Neuronal stem cell (in vitro differentiated cells): ENCODE results near the gene DNLZ.

ENCODE experiments used
- DNase-seq: peaks from one replicate; pipeline ENCODE4 v3.0.0-alpha.2; 2013; ENCODE audit warnings: low spot score
- H2AFZ ChIP-seq: one replicate; pipeline ENCODE4 v1.6.1; 2013; ENCODE audit warnings: mild to moderate bottlenecking, low read length, inconsistent platforms
- H2AK5ac ChIP-seq: 2 replicates; pipeline ENCODE4 v1.6.1; 2013; ENCODE audit warnings: low read depth, mild to moderate bottlenecking, inconsistent platforms, low read length, moderate library complexity, mixed read lengths
- H2BK120ac ChIP-seq: 2 replicates; pipeline ENCODE4 v1.6.1; 2013; ENCODE audit warnings: low read depth, mild to moderate bottlenecking, inconsistent platforms, low read length, moderate library complexity, mixed read lengths
- H2BK12ac ChIP-seq: one replicate; pipeline ENCODE4 v1.6.1; 2013; ENCODE audit warnings: low read length, inconsistent platforms
- H2BK15ac ChIP-seq: 2 replicates; pipeline ENCODE4 v1.6.1; 2013; ENCODE audit warnings: mild to moderate bottlenecking, low read length, inconsistent platforms, mixed read lengths
- H2BK5ac ChIP-seq: one replicate; pipeline ENCODE4 v1.6.1; 2013; ENCODE audit warnings: inconsistent platforms, mild to moderate bottlenecking, low read length, moderate library complexity
- H3K14ac ChIP-seq: one replicate; pipeline ENCODE4 v1.6.1; 2013; ENCODE audit warnings: low read length, inconsistent platforms
- H3K18ac ChIP-seq: 2 replicates; pipeline ENCODE4 v1.6.1; 2013; ENCODE audit warnings: low read length, inconsistent platforms
- H3K23ac ChIP-seq: 2 replicates; pipeline ENCODE4 v1.6.1; 2013; ENCODE audit warnings: low read depth, mild to moderate bottlenecking, mixed read lengths, low read length, inconsistent platforms; ENCODE audit not compliant: poor library complexity
- H3K27ac ChIP-seq: replicated peaks from 3 replicates; pipeline ENCODE4 v1.5.1; 2013; ENCODE audit warnings: low read length, inconsistent platforms
- H3K27me3 ChIP-seq, 3 experiments: 2 replicates each; pipeline ENCODE4 v1.6.1; 2013; ENCODE audit warnings: low read length in 3 of 3, mild to moderate bottlenecking in 2 of 3, inconsistent platforms in 1 of 3, low read depth in 1 of 3, mixed read lengths in 1 of 3, moderate library complexity in 1 of 3; ENCODE audit not compliant: control insufficient read depth in 3 of 3, insufficient read depth in 3 of 3
- H3K36me3 ChIP-seq, 2 donors: replicated peaks in 1 of 2; 2 replicates each; pipeline ENCODE4 v1.6.1; 2013; ENCODE audit warnings: low read length in 2 of 2; ENCODE audit not compliant: control insufficient read depth in 2 of 2, insufficient read depth in 2 of 2
- H3K4ac ChIP-seq: 2 replicates; pipeline ENCODE4 v1.6.1; 2013; ENCODE audit warnings: inconsistent platforms, mild to moderate bottlenecking, low read length, moderate library complexity
- H3K4me1 ChIP-seq, 2 donors: 1 replicate in 1 of 2; 2 replicates in 1 of 2; pipeline ENCODE4 v1.6.1; 2013; ENCODE audit warnings: low read length in 2 of 2, low read depth in 1 of 2; ENCODE audit not compliant: control insufficient read depth in 2 of 2, insufficient read depth in 1 of 2
- H3K4me2 ChIP-seq: one replicate; pipeline ENCODE4 v1.6.1; 2013; ENCODE audit warnings: mild to moderate bottlenecking, low read length, inconsistent platforms; ENCODE audit not compliant: insufficient read depth, poor library complexity, severe bottlenecking
- H3K4me3 ChIP-seq, 2 donors: 2 replicates each; pipeline ENCODE4 v1.5.1; 2013; ENCODE audit warnings: low read length in 2 of 2, mild to moderate bottlenecking in 2 of 2, inconsistent platforms in 1 of 2, moderate library complexity in 1 of 2
- H3K79me1 ChIP-seq: one replicate; pipeline ENCODE4 v1.6.1; 2013; ENCODE audit warnings: low read depth, mild to moderate bottlenecking, inconsistent platforms, low read length, moderate library complexity
- H3K9ac ChIP-seq: one replicate; pipeline ENCODE4 v1.6.1; 2013; ENCODE audit warnings: mild to moderate bottlenecking, low read depth, low read length, inconsistent platforms; ENCODE audit not compliant: poor library complexity
- H3K9me3 ChIP-seq, 2 donors: replicated peaks in 1 of 2; 2 replicates each; pipeline versions ENCODE3 to v1.6.1; 2013; ENCODE audit warnings: low read length in 2 of 2, mild to moderate bottlenecking in 2 of 2, inconsistent platforms in 1 of 2, low read depth in 1 of 2, mixed read lengths in 1 of 2, moderate library complexity in 1 of 2; ENCODE audit not compliant: control insufficient read depth in 2 of 2, insufficient read depth in 1 of 2
- H4K8ac ChIP-seq: one replicate; pipeline ENCODE4 v1.6.1; 2013; ENCODE audit warnings: low read depth, mild to moderate bottlenecking, inconsistent platforms, low read length, moderate library complexity
- H4K91ac ChIP-seq: one replicate; pipeline ENCODE4 v1.6.1; 2013; ENCODE audit warnings: low read length, low read depth, mild to moderate bottlenecking, inconsistent platforms; ENCODE audit not compliant: poor library complexity
- WGBS, 2 donors: extraction: QIAGEN DNeasy Blood & Tissue Kit; methylation state at CpG; one replicate each; pipeline ENCODE4 v1.1.7; 2013; ENCODE audit warnings: missing lambda C conversion rate in 2 of 2, mixed read lengths in 1 of 2; ENCODE audit not compliant: insufficient read length in 2 of 2, insufficient replicate concordance in 1 of 2; ENCODE audit errors: extremely low coverage in 2 of 2; 5-methylcytosine and 5-hydroxymethylcytosine counted together

Gene DNLZ

GRCh38 chr9:136394312-136395019 is 30.9 kb upstream of the DNLZ start:
- Histone ChIP-seq H2AK5ac (no peak overlapping the region), H2BK5ac (peak overlapping the region; percentile 44), H3K14ac (no peak overlapping the region), H4K91ac (no peak overlapping the region), H3K9me3 (no peaks in the 10 kb centered on the region), H3K4me3 (no peak overlapping the region), H3K4me1 (peaks cover 3 to 10% of the 10 kb centered on the region in 2 donors), H2BK15ac (no peak overlapping the region), H3K4me2 (no peak overlapping the region), H3K18ac (no peak overlapping the region), H3K27ac (no peak overlapping the region), H2BK120ac (no peak overlapping the region), H3K4ac (no peak overlapping the region), H2AFZ (no peak overlapping the region), H3K23ac (peak overlapping the region; percentile 8), H3K9ac (peak overlapping the region; percentile 37), H3K79me1 (peaks cover 19% of the 10 kb centered on the region), H3K27me3 (no peaks in the 10 kb centered on the region), H4K8ac (no peak overlapping the region), H3K36me3 (peaks cover 59 to 88% of the 10 kb centered on the region in 2 donors), H2BK12ac (no peak overlapping the region)
- WGBS, 2 donors, result no CpG with 5 or more reads among the region's 21 CpGs
- no peak for DNase-seq

- no peak overlapping the region for H3K18ac ChIP-seq
- WGBS, 2 donors, result no CpG with 5 or more reads among the region's 17 CpGs
- no peak overlapping the region for H3K23ac ChIP-seq
These were observed 30.0 kb upstream of the DNLZ start for GRCh38 chr9:136393531-136393930.

GRCh38 chr9:136392538-136393449 is 29.2 kb upstream of the DNLZ start:
- H3K4ac ChIP-seq, result no peak overlapping the region

More at GRCh38 chr9:136393531-136393930, 30.0 kb upstream of the DNLZ start:
- Histone ChIP-seq H3K14ac (no peak overlapping the region), H2BK120ac (no peak overlapping the region), H3K27me3 (no peaks in the 10 kb centered on the region), H2AK5ac (no peak overlapping the region), H3K9me3 (no peaks in the 10 kb centered on the region), H2AFZ (no peak overlapping the region), H3K4ac (no peak overlapping the region), H4K91ac (no peak overlapping the region), H2BK12ac (no peak overlapping the region), H3K27ac (no peak overlapping the region), H3K4me3 (no peak overlapping the region), H4K8ac (no peak overlapping the region), H3K9ac (no peak overlapping the region), H3K4me2 (no peak overlapping the region), H3K4me1 (peaks cover 0 to under 1% of the 10 kb centered on the region in 2 donors), H3K36me3 (peaks cover 66 to 94% of the 10 kb centered on the region in 2 donors), H2BK15ac (no peak overlapping the region), H2BK5ac (no peak overlapping the region), H3K79me1 (peaks cover 12% of the 10 kb centered on the region)
- no peak for DNase-seq

More at GRCh38 chr9:136392538-136393449, 29.2 kb upstream of the DNLZ start:
- Histone ChIP-seq H2BK15ac (no peak overlapping the region), H3K4me3 (no peak overlapping the region), H3K27ac (no peak overlapping the region), H3K14ac (no peak overlapping the region), H2BK120ac (no peak overlapping the region), H4K8ac (no peak overlapping the region), H3K27me3 (no peaks in the 10 kb centered on the region), H3K4me1 (no peaks in the 10 kb centered on the region), H3K18ac (no peak overlapping the region), H3K23ac (no peak overlapping the region), H2BK5ac (no peak overlapping the region), H2BK12ac (no peak overlapping the region), H3K36me3 (peaks cover 70 to 93% of the 10 kb centered on the region in 2 donors), H3K79me1 (peaks cover 8% of the 10 kb centered on the region), H3K4me2 (no peak overlapping the region), H3K9ac (peak overlapping the region; percentile 21), H3K9me3 (no peaks in the 10 kb centered on the region), H4K91ac (no peak overlapping the region), H2AK5ac (no peak overlapping the region), H2AFZ (no peak overlapping the region)
- WGBS, 2 donors, result no CpG with 5 or more reads among the region's 21 CpGs
- no peak for DNase-seq
